HepG2 (cell line): Measurements from ENCODE around the gene STK24. TPM values are rescaled to one million over a fixed set of nuclear protein-coding genes. Genes with fewer than 3 reads are reported as not detected.
A peak's percentile ranks its signal among the peaks of the same experiment; 100 is the strongest.

Experiments
- CCAR2 ChIP-seq: fragments of 200-400 bp; formaldehyde crosslinking; optimal IDR thresholded peaks from 2 replicates; pipeline ENCODE3; 2018; ENCODE audit warnings: low read depth, mild to moderate bottlenecking, low read length, moderate library complexity
- GABPA ChIP-seq, 2 experiments: IDR thresholded peaks; 2 replicates each; pipeline ENCODE4 v1.6.1; 2011 to 2016; ENCODE audit warnings: low read depth in 2 of 2, low read length in 1 of 2, missing biosample characterization in 1 of 2, missing genetic modification characterization in 1 of 2
- HMGA1 ChIP-seq: sonication (generic); formaldehyde crosslinking; conservative IDR thresholded peaks from 2 replicates; pipeline ENCODE4 v1.4.0; 2020; ENCODE audit warnings: missing genetic modification reagents
- HNRNPK ChIP-seq: fragments of 200-400 bp; formaldehyde crosslinking; IDR thresholded peaks from 2 replicates; pipeline ENCODE4 v1.6.1; 2018; ENCODE audit warnings: low read length, low read depth, moderate library complexity, mild to moderate bottlenecking; ENCODE audit not compliant: poor library complexity, severe bottlenecking
- HOXD1 ChIP-seq: sonication (generic); formaldehyde crosslinking; IDR thresholded peaks from 2 replicates; pipeline ENCODE4 v1.5.0; 2020; ENCODE audit warnings: missing genetic modification reagents
- IKZF4 ChIP-seq: sonication (generic); formaldehyde crosslinking; IDR thresholded peaks from 2 replicates; pipeline ENCODE4 v1.5.1; 2020; ENCODE audit warnings: borderline replicate concordance, mild to moderate bottlenecking, low read depth, missing genetic modification reagents; ENCODE audit errors: not compliant biosample characterization
- MIER2 ChIP-seq: IDR thresholded peaks from 2 replicates; pipeline ENCODE4 v1.6.1; 2016; ENCODE audit warnings: missing biosample characterization, missing genetic modification reagents
- RFXANK ChIP-seq: IDR thresholded peaks from 2 replicates; pipeline ENCODE4 v1.6.1; 2016
- SCMH1 ChIP-seq: sonication (generic); formaldehyde crosslinking; IDR thresholded peaks from 2 replicates; pipeline ENCODE4 v1.9.0; 2021; ENCODE audit warnings: missing genetic modification reagents, mild to moderate bottlenecking, borderline replicate concordance
- STAG1 ChIP-seq: sonication (generic); formaldehyde crosslinking; IDR thresholded peaks from 2 replicates; pipeline ENCODE4 v1.4.0; 2020; ENCODE audit warnings: missing genetic modification reagents
- TEAD3 ChIP-seq: optimal IDR thresholded peaks from 2 replicates; pipeline ENCODE3; 2016; ENCODE audit warnings: borderline replicate concordance
- ZNF317 ChIP-seq: sonication (generic); formaldehyde crosslinking; IDR thresholded peaks from 2 replicates; pipeline ENCODE4 v1.5.0; 2020; ENCODE audit warnings: mild to moderate bottlenecking, missing genetic modification reagents
- ZNF33A ChIP-seq: sonication (generic); formaldehyde crosslinking; IDR thresholded peaks from 2 replicates; pipeline ENCODE4 v1.5.1; 2020; ENCODE audit warnings: missing genetic modification reagents, mild to moderate bottlenecking, moderate library complexity, borderline replicate concordance
- ZNF431 ChIP-seq: sonication (generic); formaldehyde crosslinking; IDR thresholded peaks from 2 replicates; pipeline ENCODE4 v1.9.0; 2022; ENCODE audit warnings: missing genetic modification reagents, low read depth, mild to moderate bottlenecking, borderline replicate concordance
- ZNF530 ChIP-seq: sonication (generic); formaldehyde crosslinking; IDR thresholded peaks from 2 replicates; pipeline ENCODE4 v1.5.0; 2020; ENCODE audit warnings: low read depth, mild to moderate bottlenecking, missing genetic modification reagents
- ZNF589 ChIP-seq: sonication (generic); formaldehyde crosslinking; conservative IDR thresholded peaks from 2 replicates; pipeline ENCODE4 v1.8.0; 2022; ENCODE audit warnings: mild to moderate bottlenecking, moderate library complexity, missing genetic modification reagents
- ZNF713 ChIP-seq: sonication (generic); formaldehyde crosslinking; IDR thresholded peaks from 2 replicates; pipeline ENCODE4 v1.4.0; 2020; ENCODE audit warnings: mild to moderate bottlenecking, missing genetic modification reagents
- ZNF788 ChIP-seq: sonication (generic); formaldehyde crosslinking; IDR thresholded peaks from 2 replicates; pipeline ENCODE4 v1.5.0; 2020; ENCODE audit warnings: mild to moderate bottlenecking, missing genetic modification reagents, borderline replicate concordance
- ZNF792 ChIP-seq: IDR thresholded peaks from 2 replicates; pipeline ENCODE4 v1.6.1; 2016
- polyA plus RNA-seq, 8 experiments: library from polyadenylated mRNA; depleted of rRNA in 3 of 8; stranded (reverse) in 7 of 8; unstranded in 1 of 8; fragments of >200 nt; fragmentation: Illumina TruSeq in 4 of 8; extraction: Trizol in 4 of 8; gene quantifications; 2 replicates each; pipeline versions ENCODE4 v1.2.1 to v1.2.3, GENCODE V29; 2011 to 2016; ENCODE audit warnings: low read depth in 4 of 8, missing spikeins in 1 of 8, mixed read lengths in 1 of 8; ENCODE audit not compliant: insufficient read depth in 1 of 8
- total RNA-seq, 5 experiments: library from RNA; depleted of rRNA; stranded (reverse); fragments of >200 nt; fragmentation: Illumina TruSeq; extraction: Trizol; gene quantifications; 2 replicates each; pipeline ENCODE4 v1.2.3, GENCODE V29; 2016; ENCODE audit warnings: low read depth in 1 of 5
- TF ChIP-seq, protein P1 (sequence below): sonication (generic); formaldehyde crosslinking; IDR thresholded peaks from 2 replicates; pipeline ENCODE4 v1.4.0; 2020; ENCODE audit warnings: missing genetic modification reagents
- TF ChIP-seq, protein P2 (sequence below): sonication (generic); formaldehyde crosslinking; IDR thresholded peaks from 2 replicates; pipeline ENCODE4 v1.4.0; 2020; ENCODE audit warnings: missing genetic modification reagents
- TF ChIP-seq, protein P3 (sequence below): sonication (generic); formaldehyde crosslinking; IDR thresholded peaks from 2 replicates; pipeline ENCODE4 v1.5.0; 2020; ENCODE audit warnings: mild to moderate bottlenecking, missing genetic modification reagents, borderline replicate concordance

Gene STK24
- total and polyA plus RNA-seq, 2 of the 13 experiments (the other 11 are each of a cell fraction or from before 2014, with no cell fraction given): 51.3 to 73.0 TPM

DNA sequence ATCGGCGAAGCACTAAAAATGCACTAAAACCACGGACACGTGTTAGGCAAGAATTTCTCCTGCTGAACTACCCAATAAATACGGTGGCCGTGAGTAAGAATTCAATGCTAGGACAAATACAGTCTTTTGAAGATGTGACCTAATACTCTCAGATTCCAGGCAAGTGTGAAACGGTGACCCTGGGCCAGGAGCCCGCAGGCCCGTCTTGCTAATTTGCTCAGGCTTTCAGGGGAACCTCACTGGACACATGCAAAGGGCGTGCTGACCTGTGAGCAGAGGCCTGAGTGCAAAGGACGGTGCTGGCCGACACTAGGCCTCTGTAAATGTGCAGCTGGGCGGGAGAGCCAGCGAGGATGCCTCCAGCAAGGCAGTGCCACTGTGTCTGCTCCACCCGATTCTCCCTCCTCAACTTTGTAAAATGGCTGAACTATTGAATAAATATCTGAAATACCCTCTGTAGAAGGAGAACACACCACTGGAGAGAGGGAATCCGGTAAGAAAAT lies 70.1 kb downstream of the STK24 start (continued):
- TF ChIP-seq MIER2 (CRISPR knock-in tag) (no peak), GABPA (IDR thresholded peaks at IDR 0.05; ENCODE audit: low read depth, low read length) (no peak), GABPA (CRISPR knock-in tag; IDR thresholded peaks at IDR 0.05; ENCODE audit: low read depth) (0 out of 2 replicates have a peak, but pooled peaks have one; percentile 36), ZNF431 (CRISPR knock-in tag) (peak; percentile 91), SCMH1 (CRISPR knock-in tag) (no peak), ZNF788 (peak; percentile 91), ZNF589 (CRISPR knock-in tag) (peak; percentile 91), CCAR2 (no peak), STAG1 (CRISPR knock-in tag) (peak; percentile 9; the same call in 1 of the 2 replicates), HNRNPK (no peak), HMGA1 (CRISPR knock-in tag) (no peak), IKZF4 (CRISPR knock-in tag) (peak; percentile 98), ZNF713 (no peak), ZNF530 (0 out of 2 replicates have a peak, but pooled peaks have one; percentile 72), TEAD3 (peak; percentile 91), ZNF33A (CRISPR knock-in tag) (no peak; the same call in 1 of the 2 replicates), RFXANK (peak; percentile 39; the same call in 1 of the 2 replicates), HOXD1 (CRISPR knock-in tag) (peak; percentile 69; the same call in 1 of the 2 replicates), ZNF792 (CRISPR knock-in tag) (peak; percentile 94; the same call in 1 of the 2 replicates), ZNF317 (CRISPR knock-in tag) (peak; percentile 59; the same call in 1 of the 2 replicates)
- TF ChIP-seq, protein P1, sequence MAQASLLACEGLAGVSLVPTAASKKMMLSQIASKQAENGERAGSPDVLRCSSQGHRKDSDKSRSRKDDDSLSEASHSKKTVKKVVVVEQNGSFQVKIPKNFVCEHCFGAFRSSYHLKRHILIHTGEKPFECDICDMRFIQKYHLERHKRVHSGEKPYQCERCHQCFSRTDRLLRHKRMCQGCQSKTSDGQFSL: no peak
- TF ChIP-seq, protein P2, sequence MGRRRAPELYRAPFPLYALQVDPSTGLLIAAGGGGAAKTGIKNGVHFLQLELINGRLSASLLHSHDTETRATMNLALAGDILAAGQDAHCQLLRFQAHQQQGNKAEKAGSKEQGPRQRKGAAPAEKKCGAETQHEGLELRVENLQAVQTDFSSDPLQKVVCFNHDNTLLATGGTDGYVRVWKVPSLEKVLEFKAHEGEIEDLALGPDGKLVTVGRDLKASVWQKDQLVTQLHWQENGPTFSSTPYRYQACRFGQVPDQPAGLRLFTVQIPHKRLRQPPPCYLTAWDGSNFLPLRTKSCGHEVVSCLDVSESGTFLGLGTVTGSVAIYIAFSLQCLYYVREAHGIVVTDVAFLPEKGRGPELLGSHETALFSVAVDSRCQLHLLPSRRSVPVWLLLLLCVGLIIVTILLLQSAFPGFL (CRISPR knock-in tag): no peak
- TF ChIP-seq, protein P3, sequence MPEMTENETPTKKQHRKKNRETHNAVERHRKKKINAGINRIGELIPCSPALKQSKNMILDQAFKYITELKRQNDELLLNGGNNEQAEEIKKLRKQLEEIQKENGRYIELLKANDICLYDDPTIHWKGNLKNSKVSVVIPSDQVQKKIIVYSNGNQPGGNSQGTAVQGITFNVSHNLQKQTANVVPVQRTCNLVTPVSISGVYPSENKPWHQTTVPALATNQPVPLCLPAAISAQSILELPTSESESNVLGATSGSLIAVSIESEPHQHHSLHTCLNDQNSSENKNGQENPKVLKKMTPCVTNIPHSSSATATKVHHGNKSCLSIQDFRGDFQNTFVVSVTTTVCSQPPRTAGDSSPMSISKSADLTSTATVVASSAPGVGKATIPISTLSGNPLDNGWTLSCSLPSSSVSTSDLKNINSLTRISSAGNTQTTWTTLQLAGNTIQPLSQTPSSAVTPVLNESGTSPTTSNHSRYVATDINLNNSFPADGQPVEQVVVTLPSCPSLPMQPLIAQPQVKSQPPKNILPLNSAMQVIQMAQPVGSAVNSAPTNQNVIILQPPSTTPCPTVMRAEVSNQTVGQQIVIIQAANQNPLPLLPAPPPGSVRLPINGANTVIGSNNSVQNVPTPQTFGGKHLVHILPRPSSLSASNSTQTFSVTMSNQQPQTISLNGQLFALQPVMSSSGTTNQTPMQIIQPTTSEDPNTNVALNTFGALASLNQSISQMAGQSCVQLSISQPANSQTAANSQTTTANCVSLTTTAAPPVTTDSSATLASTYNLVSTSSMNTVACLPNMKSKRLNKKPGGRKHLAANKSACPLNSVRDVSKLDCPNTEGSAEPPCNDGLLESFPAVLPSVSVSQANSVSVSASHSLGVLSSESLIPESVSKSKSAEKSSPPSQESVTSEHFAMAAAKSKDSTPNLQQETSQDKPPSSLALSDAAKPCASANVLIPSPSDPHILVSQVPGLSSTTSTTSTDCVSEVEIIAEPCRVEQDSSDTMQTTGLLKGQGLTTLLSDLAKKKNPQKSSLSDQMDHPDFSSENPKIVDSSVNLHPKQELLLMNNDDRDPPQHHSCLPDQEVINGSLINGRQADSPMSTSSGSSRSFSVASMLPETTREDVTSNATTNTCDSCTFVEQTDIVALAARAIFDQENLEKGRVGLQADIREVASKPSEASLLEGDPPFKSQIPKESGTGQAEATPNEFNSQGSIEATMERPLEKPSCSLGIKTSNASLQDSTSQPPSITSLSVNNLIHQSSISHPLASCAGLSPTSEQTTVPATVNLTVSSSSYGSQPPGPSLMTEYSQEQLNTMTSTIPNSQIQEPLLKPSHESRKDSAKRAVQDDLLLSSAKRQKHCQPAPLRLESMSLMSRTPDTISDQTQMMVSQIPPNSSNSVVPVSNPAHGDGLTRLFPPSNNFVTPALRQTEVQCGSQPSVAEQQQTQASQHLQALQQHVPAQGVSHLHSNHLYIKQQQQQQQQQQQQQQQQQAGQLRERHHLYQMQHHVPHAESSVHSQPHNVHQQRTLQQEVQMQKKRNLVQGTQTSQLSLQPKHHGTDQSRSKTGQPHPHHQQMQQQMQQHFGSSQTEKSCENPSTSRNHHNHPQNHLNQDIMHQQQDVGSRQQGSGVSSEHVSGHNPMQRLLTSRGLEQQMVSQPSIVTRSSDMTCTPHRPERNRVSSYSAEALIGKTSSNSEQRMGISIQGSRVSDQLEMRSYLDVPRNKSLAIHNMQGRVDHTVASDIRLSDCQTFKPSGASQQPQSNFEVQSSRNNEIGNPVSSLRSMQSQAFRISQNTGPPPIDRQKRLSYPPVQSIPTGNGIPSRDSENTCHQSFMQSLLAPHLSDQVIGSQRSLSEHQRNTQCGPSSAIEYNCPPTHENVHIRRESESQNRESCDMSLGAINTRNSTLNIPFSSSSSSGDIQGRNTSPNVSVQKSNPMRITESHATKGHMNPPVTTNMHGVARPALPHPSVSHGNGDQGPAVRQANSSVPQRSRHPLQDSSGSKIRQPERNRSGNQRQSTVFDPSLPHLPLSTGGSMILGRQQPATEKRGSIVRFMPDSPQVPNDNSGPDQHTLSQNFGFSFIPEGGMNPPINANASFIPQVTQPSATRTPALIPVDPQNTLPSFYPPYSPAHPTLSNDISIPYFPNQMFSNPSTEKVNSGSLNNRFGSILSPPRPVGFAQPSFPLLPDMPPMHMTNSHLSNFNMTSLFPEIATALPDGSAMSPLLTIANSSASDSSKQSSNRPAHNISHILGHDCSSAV: no peak
